ENCODE results near the gene ANKRD65.

The ANKRD65 gene

DNA sequence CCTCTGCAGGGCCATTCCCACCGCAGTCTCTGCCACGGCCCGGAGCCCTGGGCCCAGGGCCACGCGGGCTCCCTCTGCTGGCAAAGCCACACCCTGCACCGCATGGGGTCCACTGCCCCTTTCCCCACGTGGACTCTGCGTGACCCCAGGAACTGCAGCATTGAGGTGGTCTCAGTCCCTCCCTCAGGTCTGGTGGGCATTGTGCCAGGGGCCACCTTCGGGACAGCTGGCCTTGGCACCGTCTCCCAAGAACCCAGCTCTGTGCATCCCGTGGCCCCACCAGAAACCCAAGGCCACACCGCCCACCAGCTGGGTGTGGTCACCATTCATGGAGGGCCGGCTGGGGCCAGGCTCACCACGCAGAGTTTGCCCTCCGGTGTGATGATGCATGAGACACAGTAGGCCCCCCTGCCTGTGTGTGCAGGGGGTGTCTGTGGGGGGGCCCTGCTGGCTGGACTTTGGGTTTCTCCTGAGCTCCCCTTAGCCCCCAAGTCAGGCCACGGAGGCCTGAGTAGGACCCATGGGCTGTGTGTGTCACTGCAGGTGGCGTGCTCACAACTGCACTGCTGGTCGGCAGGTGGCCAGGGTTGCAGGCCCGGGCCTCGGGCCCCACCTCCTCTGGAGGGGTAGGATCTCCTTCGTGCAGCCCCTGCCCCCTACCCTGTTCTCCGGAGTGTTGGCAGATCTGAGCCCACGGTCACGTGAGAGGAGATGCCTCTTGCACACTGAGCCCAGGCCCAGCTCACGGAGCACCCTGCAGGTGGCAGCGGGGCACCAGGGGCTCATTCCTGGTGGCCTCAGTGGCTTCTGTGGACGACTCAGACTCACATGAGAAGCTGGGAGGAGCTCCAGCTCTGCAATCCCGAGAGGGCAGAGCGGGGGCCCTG, 20.2 kb upstream of the ANKRD65 start:
- no peak for DNase-seq

DNA sequence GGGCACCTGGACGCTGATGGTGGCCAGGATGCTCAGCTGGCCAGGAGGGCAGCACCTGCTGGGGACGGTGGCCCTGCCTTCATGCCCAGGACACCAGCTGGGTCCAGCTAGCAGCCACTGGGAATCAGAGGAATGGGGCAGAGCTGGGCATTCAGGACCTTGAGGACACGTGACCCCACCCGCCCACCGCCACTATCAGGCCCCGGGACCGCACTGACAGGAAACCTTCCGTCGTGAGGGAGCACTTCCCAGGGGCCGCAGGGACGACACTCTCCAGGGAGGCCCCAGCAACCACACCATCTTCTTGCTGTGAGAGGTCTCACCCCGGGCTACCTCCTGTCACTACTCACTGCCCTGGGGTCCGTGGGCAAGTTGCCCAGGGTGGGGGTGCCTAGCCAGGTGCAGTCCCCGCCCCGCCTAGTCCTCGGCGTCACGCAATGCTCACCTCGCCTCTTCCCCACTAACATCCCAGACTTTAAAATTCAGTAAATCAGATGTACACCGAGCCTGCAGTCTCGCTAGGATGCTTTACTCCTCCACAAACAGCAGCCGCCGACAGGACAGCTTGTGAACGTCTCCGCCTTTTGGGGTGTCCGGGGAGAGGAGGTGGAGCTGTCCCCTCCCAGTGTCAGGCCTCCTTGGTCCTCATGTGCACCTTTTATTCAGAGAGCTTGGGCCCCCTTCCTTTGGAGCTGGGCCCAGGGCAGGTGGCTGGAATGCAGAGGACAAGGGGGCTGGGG, 19.4 kb upstream of the ANKRD65 start:
- no peak for DNase-seq

DNA sequence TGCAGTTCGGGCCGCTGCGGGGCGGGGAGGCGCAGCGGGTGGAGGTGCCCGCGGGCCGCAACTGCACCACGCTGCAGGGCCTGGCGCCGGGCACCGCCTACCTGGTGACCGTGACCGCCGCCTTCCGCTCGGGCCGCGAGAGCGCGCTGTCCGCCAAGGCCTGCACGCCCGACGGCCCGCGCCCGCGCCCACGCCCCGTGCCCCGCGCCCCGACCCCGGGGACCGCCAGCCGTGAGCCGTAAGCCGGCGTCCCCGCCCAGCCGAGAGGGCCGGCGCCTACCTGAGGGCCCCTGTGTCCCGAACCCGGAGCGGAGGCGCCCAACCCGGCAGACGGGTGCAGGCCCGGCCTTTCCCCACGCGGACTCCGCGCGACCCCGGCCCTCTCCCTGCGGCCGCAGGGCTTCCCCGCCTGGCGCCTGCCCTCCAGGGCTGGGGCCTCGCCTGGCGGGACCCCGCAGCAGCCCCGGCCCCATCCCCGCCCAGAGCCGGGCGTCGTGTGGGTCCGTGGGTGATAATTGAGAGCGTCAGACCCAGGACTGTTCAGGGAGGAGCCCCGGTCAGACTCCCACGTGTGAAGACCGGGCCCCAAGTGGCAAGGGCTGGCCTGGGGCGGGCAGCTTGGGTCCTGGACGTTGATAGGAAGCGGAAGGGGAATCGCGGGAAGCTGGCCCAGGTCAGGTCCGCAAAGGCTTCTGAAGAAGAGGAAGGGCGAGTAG, 18.6 kb upstream of the ANKRD65 start:
- DNase-seq = no peak

DNA sequence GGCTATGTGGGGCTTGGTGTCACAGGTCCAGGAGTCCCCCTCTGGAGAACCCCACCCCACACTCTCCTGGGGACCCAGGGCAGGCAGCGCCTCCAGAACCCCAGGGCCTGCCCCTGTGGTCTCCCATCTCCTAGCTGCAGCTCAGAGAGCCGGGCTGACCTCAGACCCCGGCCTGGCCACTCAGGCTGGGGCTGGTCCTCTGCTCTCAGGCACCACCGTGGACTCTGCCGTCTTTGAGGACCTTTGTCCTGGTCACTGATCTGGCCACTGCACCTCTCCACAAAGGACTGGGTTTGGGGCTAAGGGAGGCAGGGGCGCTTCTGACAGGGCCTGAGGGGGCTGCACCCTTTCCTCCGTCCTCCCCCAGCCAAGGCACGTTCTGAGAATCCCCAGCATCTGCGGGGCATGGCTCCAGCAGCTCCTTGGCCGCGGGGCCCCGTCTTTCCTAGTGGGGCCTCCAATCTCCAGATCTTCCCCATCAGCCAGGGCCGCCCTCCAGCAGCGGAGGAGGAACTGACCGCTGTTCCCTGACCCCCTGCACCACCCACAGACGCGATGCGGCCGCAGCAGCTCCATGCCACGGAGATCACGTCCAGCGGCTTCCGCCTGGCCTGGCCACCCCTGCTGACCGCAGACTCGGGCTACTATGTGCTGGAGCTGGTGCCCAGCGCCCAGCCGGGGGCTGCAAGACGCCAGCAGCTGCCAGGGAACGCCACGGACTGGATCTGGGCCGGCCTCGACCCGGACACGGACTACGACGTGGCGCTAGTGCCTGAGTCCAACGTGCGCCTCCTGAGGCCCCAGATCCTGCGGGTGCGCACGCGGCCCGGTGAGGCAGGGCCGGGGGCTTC, 17.7 kb upstream of the ANKRD65 start:
- DNase-seq = no peak

DNA sequence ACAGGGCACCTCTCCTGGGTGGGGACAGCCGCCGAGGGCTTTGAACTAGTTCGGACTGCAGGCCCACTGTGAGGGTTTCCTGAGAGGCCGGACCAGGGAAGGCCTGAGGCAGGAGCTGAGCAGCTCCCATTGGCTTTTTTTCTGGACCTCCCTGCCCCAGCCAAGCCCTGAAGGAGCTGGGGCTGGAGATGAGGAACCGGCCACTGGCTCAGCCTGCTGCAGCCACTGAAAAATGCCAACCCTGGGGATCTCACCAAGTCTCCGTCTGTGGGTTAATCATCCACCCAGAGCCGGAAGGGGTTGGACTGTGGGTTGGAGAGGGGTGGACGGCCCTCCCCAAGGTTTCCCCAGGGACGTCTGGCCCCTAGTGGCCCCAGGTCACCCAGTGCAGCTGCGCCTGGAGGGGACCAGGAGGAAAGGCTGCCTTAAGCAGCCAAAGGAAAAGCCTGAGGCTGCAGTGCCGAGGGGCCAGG, 16.9 kb upstream of the ANKRD65 start:
- no peak for DNase-seq

DNA sequence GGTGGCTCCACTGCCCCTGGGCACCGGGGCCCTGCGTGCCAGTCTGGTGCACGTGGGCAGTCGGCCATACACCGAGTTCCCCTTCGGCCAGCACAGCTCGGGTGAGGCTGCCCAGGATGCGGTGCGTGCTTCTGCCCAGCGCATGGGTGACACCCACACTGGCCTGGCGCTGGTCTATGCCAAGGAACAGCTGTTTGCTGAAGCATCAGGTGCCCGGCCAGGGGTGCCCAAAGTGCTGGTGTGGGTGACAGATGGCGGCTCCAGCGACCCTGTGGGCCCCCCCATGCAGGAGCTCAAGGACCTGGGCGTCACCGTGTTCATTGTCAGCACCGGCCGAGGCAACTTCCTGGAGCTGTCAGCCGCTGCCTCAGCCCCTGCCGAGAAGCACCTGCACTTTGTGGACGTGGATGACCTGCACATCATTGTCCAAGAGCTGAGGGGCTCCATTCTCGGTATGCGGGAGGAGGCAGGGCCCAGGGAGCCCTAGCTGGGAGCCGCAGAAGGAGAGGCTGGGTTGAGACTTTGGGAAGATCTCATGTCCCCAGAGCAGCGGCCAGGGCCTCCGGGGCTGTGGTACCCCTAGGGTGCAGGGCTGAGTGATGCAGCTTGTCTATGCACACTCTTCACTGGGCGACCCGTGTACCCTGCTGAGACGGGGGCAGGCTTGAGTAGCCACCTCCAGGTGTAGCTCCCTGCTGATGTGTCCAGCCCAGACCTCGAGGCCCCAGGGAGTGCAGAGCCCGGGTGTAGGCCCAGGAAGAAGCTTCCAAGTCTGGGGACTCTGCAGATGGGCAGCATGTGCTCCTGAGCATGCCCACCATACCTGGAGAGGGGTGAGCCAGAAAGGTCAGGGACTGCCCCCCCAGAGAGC, 16.2 kb upstream of the ANKRD65 start:
- DNase-seq = peak; percentile 31

DNA sequence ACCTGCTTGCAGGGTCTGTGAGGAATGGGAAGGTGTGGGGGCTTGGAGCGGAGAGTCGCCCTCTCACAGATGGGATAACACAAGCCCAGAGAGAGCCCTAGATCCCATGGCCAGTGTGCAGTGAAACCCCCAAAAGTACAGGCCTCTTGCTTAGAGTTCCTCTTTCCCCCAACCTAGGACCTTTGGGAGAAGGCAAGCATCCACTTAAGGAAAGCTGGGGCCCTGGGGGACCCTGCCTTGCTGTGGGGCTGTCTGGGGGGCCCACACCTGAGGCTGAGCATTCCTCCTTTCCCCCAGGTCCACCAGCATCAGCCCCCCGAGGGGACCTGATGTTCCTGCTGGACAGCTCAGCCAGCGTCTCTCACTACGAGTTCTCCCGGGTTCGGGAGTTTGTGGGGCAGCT, 15.6 kb upstream of the ANKRD65 start:
- no peak for DNase-seq

DNA sequence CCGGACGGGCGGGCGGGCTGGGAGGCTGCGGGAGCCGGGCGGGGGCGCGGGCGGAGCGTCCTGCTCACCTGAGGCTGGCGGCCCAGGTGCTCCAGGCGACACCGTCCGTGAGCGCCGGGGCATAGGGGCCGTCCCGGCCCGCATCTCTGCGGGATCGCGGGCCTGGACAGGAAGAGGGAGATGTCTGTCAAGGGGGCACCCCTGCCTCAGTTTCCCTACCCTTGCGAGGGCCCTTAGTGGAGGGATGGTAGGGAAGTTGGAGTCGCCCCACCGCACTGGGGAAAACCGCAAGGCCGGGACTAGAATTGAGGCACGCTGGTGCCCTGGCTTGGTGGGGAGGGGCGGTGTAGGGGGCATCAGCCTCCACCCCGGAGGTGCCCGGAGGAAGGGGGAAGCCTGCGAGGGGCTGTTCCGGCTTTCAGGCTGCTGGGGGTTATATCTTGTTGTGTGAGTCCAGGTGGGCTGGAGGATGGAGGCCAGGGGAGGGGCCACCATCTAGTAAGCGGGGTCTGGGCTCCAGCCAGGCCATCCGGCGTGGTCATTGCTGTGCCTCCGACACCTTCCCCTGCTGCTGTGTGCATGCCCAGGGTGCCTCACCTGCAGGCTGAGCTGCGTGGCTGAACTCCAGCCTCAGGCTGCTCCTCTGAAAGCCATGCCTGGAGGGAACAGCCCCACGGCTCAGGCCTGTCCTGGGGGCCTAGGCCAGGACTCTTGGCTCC, 15.0 kb upstream of the ANKRD65 start:
- DNase-seq = peak; percentile 18

DNA sequence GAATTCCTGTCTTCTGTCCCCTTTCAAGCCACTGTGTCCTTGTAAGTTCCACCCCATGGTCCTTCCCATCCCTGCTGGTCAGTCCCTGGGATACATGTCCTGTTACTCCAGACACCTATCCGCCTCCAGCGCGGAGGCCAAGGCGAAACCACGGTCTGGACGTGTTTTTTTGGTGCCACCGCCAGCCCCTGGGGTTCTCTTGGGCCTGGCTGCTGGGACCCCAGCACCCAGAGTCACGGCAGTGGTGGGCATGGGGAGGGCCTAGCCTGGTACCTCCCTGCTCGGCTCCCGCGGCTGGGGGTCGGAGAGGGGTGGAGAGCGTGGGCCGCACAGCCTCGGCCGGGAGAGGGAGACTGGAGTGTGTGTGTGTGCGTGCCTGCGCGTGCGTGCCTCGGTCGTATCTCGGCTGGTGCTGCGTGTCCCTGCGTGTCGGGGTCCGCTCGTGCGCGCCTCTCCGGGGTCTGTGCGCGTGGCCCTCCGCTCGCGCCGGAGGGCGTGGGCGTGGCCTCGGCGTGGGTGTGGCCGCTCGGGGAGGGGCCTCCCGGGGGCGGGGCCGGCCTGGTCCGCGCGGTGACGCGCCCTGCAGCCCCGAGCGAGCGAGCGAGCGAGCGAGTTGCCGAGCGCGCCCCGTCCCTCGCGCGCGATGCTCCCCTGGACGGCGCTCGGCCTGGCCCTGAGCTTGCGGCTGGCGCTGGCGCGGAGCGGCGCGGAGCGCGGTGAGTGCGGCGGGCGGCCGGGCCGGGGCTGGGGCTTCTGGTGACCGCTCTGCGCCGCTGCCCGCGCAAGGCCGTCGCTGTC, 14.2 kb upstream of the ANKRD65 start, which contains the start of gene VWA1:
TSS of gene VWA1 (plus strand) at position 585 of the 798 bp plus-strand sequence. CDS start at position 644, 59 bp downstream.
- peak; percentile 54 for DNase-seq

DNA sequence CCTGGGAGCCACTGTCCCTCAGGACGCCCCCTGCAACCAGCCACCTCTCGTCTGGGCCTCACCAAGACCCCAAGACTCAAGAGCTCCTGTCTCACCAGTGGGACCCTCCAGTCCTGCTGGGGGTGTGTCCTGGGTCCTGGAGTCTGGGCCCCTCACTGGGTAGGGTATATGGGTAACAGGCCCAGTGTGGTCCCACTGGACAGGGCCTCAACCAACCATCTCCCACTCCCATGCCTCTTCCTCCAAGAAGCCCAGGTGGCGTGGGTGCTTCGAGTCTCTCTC, 13.7 kb upstream of the ANKRD65 start:
- DNase-seq = no peak

DNA sequence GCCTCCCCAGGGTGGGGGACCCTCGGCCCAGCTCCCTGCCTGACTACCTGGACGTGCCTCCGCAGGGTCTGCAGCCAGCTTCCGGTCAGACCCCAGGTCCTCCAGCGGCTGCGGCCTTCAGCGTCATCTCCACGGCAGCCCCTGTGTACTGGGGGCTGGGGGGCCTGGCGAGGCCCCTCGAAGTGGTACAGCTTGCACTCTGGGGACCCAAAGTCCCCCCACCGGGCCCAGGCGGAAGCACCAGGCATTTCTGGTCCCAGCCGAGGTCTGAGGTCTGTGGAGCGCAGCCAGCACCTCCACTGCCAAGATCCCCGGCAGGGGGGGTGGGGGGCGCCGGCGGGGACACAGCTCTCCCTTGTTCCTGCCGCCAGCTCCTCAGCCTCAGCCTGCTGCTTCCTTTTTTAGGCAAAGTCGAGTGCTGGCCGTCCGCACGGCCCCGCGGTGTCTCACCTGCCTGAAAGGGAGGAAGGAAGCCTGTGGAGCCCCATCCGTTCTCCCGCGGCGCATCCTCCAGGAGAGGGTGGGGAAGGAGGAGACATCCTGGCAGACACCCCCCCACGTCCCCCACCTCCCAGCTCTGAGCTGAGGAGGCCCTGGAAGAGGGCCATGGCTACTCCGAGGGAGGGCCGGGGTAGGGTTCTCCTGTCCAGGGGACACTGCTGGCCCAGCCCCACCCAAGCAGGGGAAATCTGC, 13.2 kb upstream of the ANKRD65 start:
- DNase-seq = no peak

DNA sequence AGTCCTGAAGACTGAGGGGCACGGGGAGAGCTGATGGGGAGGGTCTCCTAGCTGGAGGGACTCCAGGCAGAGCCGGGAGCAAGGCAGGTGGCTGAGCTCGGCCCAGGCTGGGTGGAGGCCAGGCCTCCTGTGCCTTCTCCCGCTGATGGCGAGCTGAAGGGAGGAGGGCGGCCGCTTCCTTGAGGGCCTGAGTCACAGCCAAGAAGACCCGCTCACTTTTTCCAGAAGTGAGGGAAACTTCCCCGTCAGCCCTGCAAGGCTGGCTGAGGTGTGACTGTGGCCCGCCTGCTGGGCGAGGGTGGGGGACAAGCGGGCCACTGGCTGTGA, 12.7 kb upstream of the ANKRD65 start:
- no peak for DNase-seq

DNA sequence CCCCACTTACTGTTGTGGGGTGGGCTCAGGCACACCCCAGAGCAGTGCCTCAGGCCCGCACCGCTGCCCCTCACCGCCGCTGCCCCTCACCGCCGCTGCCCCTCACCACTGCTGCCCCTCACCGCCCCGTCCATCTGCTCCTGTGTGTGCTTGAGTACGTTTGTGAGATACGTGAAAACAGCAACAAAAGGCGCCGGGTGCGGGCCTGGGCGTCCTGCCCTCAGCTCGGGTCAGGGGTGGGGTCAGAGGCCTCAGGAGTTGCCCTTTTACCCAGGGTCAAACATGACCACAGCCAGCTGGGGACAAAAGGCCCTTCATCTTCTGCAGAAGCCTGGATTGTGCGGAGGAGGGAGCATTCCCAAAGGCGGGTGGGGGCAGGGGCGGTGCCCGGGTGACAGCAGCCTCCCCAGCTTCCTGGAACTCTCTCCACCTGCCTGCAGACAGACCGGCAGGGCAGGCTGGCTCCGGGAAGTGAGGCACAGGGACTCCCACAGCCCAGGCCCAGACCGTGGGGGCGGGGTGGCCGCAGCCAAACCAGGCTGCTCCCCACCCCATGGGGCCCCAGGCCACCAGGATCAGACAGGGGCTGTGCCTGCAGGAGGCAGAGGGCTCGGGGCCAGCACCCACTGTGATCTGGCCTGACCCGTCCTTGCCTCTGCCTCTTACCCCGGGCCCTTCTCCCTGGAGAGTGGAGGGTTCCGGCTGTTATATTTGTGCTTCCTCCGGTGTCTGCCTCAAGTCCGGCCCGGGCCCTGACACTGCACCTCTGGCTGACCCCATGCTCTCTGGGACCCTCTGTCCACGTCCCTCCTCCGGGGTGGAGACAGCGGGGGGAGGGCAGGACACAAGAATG, 12.1 kb upstream of the ANKRD65 start:
- no peak for DNase-seq

DNA sequence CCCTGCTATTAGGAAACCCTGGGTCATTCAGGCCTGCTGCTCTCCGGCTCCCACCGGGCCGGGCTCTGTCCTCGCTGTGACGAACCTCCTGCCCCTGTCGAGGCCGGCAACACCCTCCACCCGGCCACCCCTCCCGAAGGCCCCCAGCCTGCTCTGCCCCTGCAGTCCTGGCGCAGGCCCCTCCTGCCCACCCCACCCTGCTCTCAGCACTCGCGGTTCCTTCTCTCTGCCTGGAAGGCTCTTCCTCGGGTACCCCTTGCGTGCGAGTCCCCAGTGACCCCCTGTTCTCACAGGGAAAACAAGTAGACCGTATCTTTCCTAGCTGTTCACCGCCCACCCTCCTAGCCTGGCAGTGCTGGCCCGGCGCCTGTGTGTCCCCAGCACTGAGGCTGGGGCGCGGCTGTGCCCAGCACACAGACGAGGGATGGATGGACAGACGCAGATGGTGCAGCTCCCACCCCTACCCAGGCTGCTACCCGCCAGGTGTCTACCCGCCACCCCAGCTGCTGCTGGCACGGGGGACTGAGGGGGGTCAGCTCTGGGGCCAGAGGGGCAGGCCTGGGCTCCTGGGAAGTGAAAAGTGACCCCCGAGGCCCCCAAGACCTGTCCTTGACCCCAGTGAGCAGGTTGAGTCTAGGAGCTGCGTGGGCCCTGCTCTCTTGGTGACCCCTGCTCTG, 11.3 kb upstream of the ANKRD65 start:
- no peak for DNase-seq

DNA sequence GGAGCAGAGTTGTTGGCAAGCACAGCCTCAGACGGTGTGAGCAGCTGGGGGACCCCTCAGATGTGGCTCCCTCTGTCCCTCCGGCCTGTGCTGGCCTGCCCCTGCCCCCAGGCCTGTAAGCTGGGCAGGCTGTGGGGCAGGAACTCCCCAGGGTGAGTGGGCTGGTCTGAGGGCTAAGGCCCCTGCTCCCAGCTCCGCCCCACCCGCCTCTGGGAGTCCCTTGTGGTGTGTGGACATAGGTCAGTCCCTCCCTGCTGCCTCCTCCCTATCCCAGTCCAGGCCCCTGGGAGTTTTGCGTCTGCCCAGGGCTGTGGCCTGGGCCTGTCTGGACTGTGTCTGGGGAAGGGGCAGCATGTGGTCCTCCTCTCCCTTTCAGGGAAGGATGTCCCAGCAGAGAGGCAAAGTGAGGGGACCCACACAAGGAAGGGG, 10.8 kb upstream of the ANKRD65 start:
- DNase-seq = no peak

DNA sequence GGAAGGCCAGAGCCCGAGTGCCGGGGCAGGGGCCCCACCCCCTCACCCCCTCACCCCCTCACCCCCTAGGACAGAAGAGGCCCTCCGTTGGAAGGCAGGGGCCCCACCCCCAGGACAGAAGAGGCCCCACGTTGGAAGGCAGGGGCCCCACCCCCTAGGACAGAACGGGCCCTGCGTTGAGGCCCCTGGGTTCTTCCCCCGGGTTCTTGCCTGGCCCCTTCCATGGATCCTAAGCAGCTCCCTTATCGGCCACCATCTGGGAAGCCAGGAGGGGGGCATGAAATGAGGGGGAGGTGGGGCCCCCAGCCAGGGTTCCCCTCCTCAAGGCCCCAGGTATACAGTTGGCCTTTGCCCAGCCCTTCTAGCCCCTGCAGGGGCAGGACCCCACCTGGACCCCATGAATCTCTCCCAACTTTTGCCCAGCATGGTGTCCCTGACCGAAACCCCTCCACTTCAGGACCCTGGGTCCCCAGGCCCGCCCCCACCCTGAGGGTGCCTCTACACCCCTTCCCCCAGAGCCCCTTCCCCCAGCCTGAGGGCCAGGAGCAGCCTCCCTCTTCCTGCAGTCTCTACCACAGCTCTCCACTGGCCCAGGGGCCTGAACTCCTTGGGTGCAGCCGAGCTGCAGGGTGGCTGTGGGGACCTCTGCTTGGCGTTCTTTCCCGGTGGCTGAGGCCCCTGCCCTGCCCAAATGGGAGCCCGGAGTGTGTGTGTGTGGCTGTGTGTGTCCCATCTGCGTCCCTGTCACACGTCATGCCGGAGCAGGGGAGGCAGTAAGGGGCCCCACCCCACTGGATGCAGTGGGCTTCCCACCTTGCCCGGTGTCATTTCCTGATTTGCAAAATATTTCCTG, 10.1 kb upstream of the ANKRD65 start:
- no peak for DNase-seq

All from NCI-H146 (cell line).